Measurements from ENCODE around the gene ZNF827. TPM values are rescaled to one million over a fixed set of nuclear protein-coding genes. Genes with fewer than 3 reads are reported as not detected.

Gene ZNF827
- total RNA-seq, 4 donors from 2014 or later: 8.1 to 21.7 (median 8.3) TPM

DNA sequence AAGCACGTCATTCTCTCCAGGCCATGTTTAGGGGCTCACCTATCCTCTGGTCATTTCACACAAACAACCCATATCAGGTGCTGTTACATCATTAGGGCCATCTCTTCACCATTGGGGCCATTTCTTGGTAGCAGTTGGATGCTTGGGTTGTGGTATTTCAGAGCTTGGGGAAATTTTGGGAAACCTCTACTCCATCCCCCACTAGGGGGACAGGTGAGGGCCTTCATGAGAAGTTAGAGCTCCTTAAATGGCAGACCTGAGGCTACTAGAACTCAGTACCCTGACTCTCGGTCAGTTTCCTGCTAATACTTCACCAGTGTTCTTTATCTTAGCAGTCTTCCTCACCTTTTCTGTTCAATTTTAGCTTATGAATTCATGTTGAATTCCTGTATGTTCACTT, 50.2 kb downstream of the ZNF827 start:
- TF ChIP-seq, protein P1, sequence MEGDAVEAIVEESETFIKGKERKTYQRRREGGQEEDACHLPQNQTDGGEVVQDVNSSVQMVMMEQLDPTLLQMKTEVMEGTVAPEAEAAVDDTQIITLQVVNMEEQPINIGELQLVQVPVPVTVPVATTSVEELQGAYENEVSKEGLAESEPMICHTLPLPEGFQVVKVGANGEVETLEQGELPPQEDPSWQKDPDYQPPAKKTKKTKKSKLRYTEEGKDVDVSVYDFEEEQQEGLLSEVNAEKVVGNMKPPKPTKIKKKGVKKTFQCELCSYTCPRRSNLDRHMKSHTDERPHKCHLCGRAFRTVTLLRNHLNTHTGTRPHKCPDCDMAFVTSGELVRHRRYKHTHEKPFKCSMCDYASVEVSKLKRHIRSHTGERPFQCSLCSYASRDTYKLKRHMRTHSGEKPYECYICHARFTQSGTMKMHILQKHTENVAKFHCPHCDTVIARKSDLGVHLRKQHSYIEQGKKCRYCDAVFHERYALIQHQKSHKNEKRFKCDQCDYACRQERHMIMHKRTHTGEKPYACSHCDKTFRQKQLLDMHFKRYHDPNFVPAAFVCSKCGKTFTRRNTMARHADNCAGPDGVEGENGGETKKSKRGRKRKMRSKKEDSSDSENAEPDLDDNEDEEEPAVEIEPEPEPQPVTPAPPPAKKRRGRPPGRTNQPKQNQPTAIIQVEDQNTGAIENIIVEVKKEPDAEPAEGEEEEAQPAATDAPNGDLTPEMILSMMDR (IDR thresholded peaks at IDR 0.05; ENCODE audit: low read depth): no peak

GRCh38 chr4:145887241-145887991, 51.2 kb downstream of the ZNF827 start:
- TF ChIP-seq, protein P1 (IDR thresholded peaks at IDR 0.05; ENCODE audit: low read depth): no peak

GRCh38 chr4:145886871-145887240, 51.8 kb downstream of the ZNF827 start:
- TF ChIP-seq, protein P1 (IDR thresholded peaks at IDR 0.05; ENCODE audit: low read depth): no peak

DNA sequence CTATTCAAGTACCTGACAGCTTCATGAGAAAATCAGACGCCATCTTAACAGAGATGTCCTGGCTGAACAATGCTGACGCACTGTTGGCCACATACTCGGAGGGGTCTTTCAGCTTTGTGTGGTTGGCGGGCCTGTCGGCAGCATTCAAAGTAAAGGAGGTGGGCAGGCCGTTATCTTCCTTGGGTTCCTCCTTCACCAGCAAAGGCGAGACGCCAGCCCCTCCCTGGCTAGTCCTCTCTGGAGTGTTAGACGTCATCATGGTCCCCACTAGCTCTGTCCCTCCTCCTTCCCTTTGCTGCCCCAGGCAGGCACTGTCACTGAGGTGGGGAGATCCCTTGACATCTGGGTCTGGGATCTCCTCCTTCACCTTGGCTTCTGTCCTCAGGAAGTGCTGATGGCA, 53.0 kb downstream of the ZNF827 start:
- TF ChIP-seq, protein P1 (IDR thresholded peaks at IDR 0.05; ENCODE audit: low read depth): no peak

- TF ChIP-seq, protein P1 (IDR thresholded peaks at IDR 0.05; ENCODE audit: low read depth): no peak
Measured at GRCh38 chr4:145884775-145885174, 53.8 kb downstream of the ZNF827 start.

DNA sequence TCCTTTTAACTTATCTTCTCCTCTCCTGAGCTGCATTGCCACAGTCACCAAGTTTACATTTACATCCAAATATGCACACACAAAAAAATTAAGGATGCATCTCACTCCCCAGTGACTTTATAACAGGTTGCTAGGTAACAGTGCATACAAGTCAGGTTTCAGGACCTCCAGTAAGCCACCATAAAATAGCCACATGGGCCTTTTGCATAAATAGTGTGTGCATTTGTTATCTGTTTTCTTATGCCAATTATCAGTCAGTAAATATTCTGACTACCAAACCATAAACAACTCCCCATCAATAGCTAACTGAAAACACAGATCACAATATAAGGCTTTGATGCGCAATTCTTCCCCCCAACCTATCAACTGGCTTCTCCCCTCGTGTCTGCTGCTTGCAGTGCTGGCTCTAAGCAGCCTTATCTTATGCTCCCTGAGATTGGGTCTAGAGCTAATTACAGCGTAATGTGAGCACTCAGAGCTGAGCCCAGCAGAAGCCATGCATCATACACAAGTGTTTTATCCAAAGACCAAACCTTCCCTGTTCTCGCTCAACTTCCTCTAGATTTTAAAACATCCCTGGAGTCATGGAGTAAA, 55.4 kb downstream of the ZNF827 start:
- TF ChIP-seq, protein P1 (IDR thresholded peaks at IDR 0.05; ENCODE audit: low read depth): no peak

DNA sequence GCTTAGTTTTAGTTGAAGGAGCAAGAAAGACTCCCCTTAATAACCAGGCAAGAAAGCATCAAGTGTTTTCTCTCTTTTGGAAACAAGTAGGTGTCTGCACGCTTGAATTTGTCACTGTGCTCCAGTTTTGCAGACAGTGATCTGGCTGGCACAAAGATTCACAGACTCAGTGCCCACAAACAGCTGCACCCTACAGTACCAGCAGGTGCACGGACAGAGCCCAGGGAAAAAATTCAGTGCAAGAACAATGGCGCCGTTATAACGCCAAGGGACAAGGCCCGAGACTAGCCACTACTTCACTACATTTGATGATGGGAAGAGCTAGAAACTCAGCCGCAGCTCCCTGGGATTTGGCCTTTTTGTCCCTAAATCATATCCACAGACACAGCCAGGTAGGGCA, 56.0 kb downstream of the ZNF827 start:
- TF ChIP-seq, protein P1 (IDR thresholded peaks at IDR 0.05; ENCODE audit: low read depth): no peak
